Measurements from ENCODE around the gene NDRG4. TPM values are rescaled to one million over a fixed set of nuclear protein-coding genes. Genes with fewer than 3 reads are reported as not detected.

Gene NDRG4
- total RNA-seq, 1 donor from 2014 or later: 1.8 TPM

GRCh38 chr16:58459344-58460218 is 40.4 kb upstream of the NDRG4 start:
- no peaks in the 10 kb centered on the region for H3K36me3 Mint-ChIP-seq (ENCODE audit: low read depth)
- CTCF ChIA-PET: no interaction called here
- TF ChIP-seq CTCF (IDR thresholded peaks at IDR 0.05): no peak
- peaks cover 15% of the 10 kb centered on the region for H3K27me3 Mint-ChIP-seq
- no peak overlapping the region for H3K4me3 Mint-ChIP-seq
- peak; percentile 45 for ATAC-seq (ENCODE audit: low read depth)
- H3K27ac Mint-ChIP-seq: no peak overlapping the region
- intact Hi-C loops (cut with micrococcal nuclease): loop anchor here (5.0 kb wide), 1 partner anchor 42 kb away; no protein-coding TSS in a partner anchor
- POLR2A ChIA-PET: no interaction called here
- no peaks in the 10 kb centered on the region for H3K9me3 Mint-ChIP-seq
- peaks cover 8% of the 10 kb centered on the region for H3K4me1 Mint-ChIP-seq
- no peak for DNase-seq

DNA sequence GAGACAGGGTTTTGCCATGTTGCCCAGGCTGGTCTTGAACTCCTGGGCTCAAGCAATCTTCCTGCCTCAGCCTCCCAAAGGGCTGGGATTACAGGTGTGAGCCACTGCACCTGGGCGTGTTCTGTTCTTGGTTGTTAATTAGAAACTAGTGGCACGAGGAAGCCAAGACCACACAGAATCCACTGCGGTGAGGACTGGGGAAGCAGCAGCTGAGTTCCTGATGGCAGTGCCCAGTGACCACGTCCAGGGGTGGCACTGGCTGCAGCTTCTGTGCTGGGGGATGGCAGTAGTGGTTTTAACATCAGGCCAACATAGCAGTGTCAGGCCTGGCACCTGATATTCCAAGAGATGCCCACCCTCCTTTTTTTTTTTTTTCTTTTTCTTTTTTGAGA is 39.7 kb upstream of the NDRG4 start:
- Mint-ChIP-seq H3K27ac (no peak overlapping the region), H3K27me3 (peaks cover 21% of the 10 kb centered on the region), H3K4me1 (peaks cover 15% of the 10 kb centered on the region), H3K36me3 (ENCODE audit: low read depth) (no peaks in the 10 kb centered on the region), H3K4me3 (no peak overlapping the region), H3K9me3 (no peaks in the 10 kb centered on the region)
- no peak for ATAC-seq (ENCODE audit: low read depth)
- ChIA-PET CTCF (no interaction called here), POLR2A (no interaction called here)
- intact Hi-C loops (cut with micrococcal nuclease): loop anchor here (5.0 kb wide), 1 partner anchor 43 kb away; no protein-coding TSS in a partner anchor
- TF ChIP-seq CTCF (IDR thresholded peaks at IDR 0.05): no peak
- DNase-seq: no peak

GRCh38 chr16:58461056-58461455 is 38.9 kb upstream of the NDRG4 start:
- TF ChIP-seq CTCF (IDR thresholded peaks at IDR 0.05): no peak
- intact Hi-C loops (cut with micrococcal nuclease): loop anchor here (5.0 kb wide), 1 partner anchor 44 kb away; no protein-coding TSS in a partner anchor
- CTCF ChIA-PET: no interaction called here
- H3K4me3 Mint-ChIP-seq: no peak overlapping the region
- peaks cover 29% of the 10 kb centered on the region for H3K27me3 Mint-ChIP-seq
- POLR2A ChIA-PET: no interaction called here
- H3K36me3 Mint-ChIP-seq (ENCODE audit: low read depth): no peaks in the 10 kb centered on the region
- ATAC-seq (ENCODE audit: low read depth): no peak
- no peaks in the 10 kb centered on the region for H3K9me3 Mint-ChIP-seq
- no peak overlapping the region for H3K27ac Mint-ChIP-seq
- no peak for DNase-seq
- H3K4me1 Mint-ChIP-seq: peaks cover 15% of the 10 kb centered on the region

- Mint-ChIP-seq H3K27me3 (peaks cover 35% of the 10 kb centered on the region), H3K27ac (no peak overlapping the region), H3K4me1 (peaks cover 15% of the 10 kb centered on the region), H3K9me3 (no peaks in the 10 kb centered on the region), H3K4me3 (no peak overlapping the region), H3K36me3 (ENCODE audit: low read depth) (no peaks in the 10 kb centered on the region)
- ChIA-PET CTCF (interaction anchor here (1.1 kb wide), 1 partner anchor 26 kb away, joined by 3 read pairs; no protein-coding TSS in a partner anchor), POLR2A (no interaction called here)
- no peak for TF ChIP-seq CTCF (IDR thresholded peaks at IDR 0.05)
- DNase-seq (no peak), ATAC-seq (ENCODE audit: low read depth) (no peak)
- intact Hi-C loops (cut with micrococcal nuclease): loop anchor here (5.0 kb wide), 1 partner anchor 44 kb away; no protein-coding TSS in a partner anchor
These were observed 38.3 kb upstream of the NDRG4 start for GRCh38 chr16:58461640-58462039.

- Mint-ChIP-seq H3K4me3 (peak overlapping the region; percentile 58), H3K27ac (no peak overlapping the region), H3K9me3 (no peaks in the 10 kb centered on the region), H3K36me3 (ENCODE audit: low read depth) (no peaks in the 10 kb centered on the region), H3K27me3 (peaks cover 38% of the 10 kb centered on the region), H3K4me1 (peaks cover 15% of the 10 kb centered on the region)
- intact Hi-C loops (cut with micrococcal nuclease): loop anchor here (5.0 kb wide), 1 partner anchor 45 kb away; no protein-coding TSS in a partner anchor
- ChIA-PET POLR2A (no interaction called here), CTCF (interaction anchor here (1.1 kb wide), 1 partner anchor 25 kb away, joined by 3 read pairs; no protein-coding TSS in a partner anchor)
- no peak for ATAC-seq (ENCODE audit: low read depth)
- no peak for TF ChIP-seq CTCF (IDR thresholded peaks at IDR 0.05)
- no peak for DNase-seq
These were observed 37.9 kb upstream of the NDRG4 start for GRCh38 chr16:58462089-58462488.
